ENCODE results near the gene CNTFR. TPM values are rescaled to one million over a fixed set of nuclear protein-coding genes. Genes with fewer than 3 reads are reported as not detected.

Gene CNTFR
- total and polyA plus RNA-seq, 2 experiments from 2014 or later = 0.73 to 1.9 TPM

DNA sequence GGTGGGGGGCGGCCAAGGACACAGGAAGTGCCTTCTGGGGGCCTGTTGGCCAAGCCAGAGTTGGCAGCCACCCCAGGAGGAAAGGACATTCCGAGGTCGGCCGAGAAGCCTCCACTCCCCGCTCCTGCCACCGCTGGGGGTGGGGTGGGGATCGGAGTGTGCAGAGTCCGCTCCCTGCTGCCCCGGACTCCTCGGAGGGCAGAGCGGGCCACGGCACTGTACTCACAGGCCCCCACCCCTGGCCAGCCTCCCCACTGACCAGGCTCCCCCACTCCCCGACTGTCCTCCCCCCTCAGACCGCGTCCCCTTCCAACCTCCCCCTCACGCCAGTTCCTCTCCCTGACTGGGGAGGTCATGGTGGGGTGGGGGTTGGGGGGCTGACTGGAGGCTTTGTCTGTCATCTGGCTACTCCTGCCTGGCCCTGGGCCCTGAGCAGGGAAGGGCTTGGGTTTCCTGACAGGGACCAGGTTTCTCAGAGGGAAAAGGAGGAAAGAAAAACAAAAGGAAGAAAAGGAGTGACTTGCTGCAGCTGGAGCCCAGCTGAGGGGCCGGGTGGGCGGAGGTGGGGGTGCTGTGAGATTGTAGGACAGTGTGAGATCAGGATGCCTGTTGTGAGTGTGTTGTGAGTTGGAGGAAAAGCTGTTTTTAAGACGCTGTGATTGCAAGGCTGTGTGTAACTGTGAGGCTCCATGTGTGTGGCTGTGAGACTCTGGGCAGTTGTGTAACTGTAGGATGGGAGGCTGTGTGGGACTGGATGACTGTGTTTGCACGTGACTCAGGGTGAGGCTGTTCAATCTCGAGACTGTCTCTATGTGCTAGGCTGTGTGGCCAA is 29.7 kb downstream of the CNTFR start (continued):
- TF ChIP-seq, protein P1, sequence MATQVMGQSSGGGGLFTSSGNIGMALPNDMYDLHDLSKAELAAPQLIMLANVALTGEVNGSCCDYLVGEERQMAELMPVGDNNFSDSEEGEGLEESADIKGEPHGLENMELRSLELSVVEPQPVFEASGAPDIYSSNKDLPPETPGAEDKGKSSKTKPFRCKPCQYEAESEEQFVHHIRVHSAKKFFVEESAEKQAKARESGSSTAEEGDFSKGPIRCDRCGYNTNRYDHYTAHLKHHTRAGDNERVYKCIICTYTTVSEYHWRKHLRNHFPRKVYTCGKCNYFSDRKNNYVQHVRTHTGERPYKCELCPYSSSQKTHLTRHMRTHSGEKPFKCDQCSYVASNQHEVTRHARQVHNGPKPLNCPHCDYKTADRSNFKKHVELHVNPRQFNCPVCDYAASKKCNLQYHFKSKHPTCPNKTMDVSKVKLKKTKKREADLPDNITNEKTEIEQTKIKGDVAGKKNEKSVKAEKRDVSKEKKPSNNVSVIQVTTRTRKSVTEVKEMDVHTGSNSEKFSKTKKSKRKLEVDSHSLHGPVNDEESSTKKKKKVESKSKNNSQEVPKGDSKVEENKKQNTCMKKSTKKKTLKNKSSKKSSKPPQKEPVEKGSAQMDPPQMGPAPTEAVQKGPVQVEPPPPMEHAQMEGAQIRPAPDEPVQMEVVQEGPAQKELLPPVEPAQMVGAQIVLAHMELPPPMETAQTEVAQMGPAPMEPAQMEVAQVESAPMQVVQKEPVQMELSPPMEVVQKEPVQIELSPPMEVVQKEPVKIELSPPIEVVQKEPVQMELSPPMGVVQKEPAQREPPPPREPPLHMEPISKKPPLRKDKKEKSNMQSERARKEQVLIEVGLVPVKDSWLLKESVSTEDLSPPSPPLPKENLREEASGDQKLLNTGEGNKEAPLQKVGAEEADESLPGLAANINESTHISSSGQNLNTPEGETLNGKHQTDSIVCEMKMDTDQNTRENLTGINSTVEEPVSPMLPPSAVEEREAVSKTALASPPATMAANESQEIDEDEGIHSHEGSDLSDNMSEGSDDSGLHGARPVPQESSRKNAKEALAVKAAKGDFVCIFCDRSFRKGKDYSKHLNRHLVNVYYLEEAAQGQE (IDR thresholded peaks at IDR 0.05; ENCODE audit: unreplicated experiment) = no peak
- TF ChIP-seq, protein P2, sequence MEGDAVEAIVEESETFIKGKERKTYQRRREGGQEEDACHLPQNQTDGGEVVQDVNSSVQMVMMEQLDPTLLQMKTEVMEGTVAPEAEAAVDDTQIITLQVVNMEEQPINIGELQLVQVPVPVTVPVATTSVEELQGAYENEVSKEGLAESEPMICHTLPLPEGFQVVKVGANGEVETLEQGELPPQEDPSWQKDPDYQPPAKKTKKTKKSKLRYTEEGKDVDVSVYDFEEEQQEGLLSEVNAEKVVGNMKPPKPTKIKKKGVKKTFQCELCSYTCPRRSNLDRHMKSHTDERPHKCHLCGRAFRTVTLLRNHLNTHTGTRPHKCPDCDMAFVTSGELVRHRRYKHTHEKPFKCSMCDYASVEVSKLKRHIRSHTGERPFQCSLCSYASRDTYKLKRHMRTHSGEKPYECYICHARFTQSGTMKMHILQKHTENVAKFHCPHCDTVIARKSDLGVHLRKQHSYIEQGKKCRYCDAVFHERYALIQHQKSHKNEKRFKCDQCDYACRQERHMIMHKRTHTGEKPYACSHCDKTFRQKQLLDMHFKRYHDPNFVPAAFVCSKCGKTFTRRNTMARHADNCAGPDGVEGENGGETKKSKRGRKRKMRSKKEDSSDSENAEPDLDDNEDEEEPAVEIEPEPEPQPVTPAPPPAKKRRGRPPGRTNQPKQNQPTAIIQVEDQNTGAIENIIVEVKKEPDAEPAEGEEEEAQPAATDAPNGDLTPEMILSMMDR (conservative IDR thresholded peaks at IDR 0.05; ENCODE audit: low read depth in 2 of 2) = no peak
- no peak for TF ChIP-seq NANOG (IDR thresholded peaks at IDR 0.05; ENCODE audit: borderline replicate concordance)
- no peak for TF ChIP-seq EZH2phosphoT487 (IDR thresholded peaks at IDR 0.05; ENCODE audit: unreplicated experiment)

DNA sequence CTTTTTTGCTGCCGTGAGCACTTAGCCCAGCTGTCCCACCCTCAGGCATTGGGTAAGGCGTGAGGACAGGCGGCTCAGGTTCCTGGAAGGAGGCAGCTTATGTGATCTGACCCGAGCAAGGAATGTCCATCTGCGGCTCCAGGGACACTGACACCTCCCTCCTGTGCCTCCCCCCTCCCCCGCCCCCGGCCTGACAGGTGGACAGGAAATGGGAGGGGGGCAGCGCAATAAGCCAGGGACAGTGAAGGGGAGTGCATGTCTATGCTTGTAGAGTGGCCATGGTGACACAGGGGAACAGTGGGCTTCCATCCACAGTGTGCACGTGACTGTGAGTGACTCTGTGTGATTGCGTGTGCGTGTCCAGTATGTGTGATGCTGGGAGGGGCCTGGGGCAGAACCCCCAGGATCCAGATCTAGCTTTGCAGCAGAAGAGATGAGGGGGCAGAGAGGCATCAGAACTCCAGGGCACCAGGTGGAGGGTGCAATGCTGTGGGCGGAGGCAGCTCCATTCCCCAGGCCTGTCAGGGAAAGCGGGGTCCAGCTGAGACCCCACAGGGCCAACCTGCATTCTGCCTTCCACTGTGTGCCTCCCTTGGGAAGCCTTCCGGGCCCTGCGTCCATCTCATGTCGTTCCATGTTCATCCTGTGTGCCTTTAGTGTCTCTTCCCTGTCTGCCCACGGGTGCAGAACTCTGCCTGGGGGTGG is 30.5 kb downstream of the CNTFR start:
- no peak overlapping the region for H2AFZ ChIP-seq
- no peak overlapping the region for H3K27ac ChIP-seq (ENCODE audit: low read depth)
- no peak overlapping the region for H3K4me3 ChIP-seq
- no peaks in the 10 kb centered on the region for H3F3A ChIP-seq (replicated peaks; ENCODE audit: low read depth)
- peaks cover 29% of the 10 kb centered on the region for H3K4me1 ChIP-seq (ENCODE audit: insufficient read depth)
- H3K36me3 ChIP-seq (ENCODE audit: insufficient read depth) = no peaks in the 10 kb centered on the region
- H3K27me3 ChIP-seq (ENCODE audit: insufficient read depth) = no peaks in the 10 kb centered on the region
- no peaks in the 10 kb centered on the region; the same call in 1 of the 2 replicates for H4K20me1 ChIP-seq (replicated peaks; ENCODE audit: insufficient read depth)
- ATAC-seq = peak; percentile 9; the same call in 2 of the 3 replicates
- Mint-ChIP-seq H3K4me1 (peaks cover 44% of the 10 kb centered on the region), H3K36me3 (ENCODE audit: low read depth) (no peaks in the 10 kb centered on the region), H3K27ac (no peak overlapping the region), H3K9me3 (no peaks in the 10 kb centered on the region), H3K4me3 (0 out of 3 replicates have a peak overlapping the region, but pooled peaks have one; percentile 31), H3K27me3 (ENCODE audit: insufficient read depth, low read depth, poor library complexity) (peaks cover 19% of the 10 kb centered on the region)
- H3K9me2 ChIP-seq (ENCODE audit: insufficient read depth) = no peaks in the 10 kb centered on the region
- TF ChIP-seq EZH2phosphoT487 (IDR thresholded peaks at IDR 0.05; ENCODE audit: unreplicated experiment) = no peak
- H3K4me2 ChIP-seq = peak overlapping the region; percentile 48; the same call in 1 of the 2 replicates
- no peaks in the 10 kb centered on the region for H3K79me2 ChIP-seq (replicated peaks; ENCODE audit: insufficient read depth)
- DNase-seq (ENCODE audit: low spot score) = no peak

DNA sequence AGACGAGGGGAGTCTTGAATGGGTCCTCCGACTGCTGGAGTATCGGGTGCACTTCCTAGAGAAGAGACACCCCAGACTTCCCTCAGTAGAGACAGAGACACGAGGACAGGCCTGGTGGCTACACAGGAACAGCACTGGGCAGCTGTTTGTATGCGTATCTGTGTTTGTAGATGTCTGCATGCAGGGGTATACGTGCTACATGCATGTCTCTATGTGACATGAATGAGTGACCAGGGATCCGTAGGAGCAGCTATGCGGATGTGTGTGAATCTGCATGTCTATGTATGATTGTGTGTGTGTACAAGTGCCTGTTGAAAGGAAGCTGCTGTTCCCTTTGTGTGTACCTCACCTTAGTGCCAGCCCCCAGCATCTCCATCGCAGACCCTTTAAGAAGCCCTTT is 31.2 kb downstream of the CNTFR start:
- Mint-ChIP-seq H3K36me3 (ENCODE audit: low read depth) (no peaks in the 10 kb centered on the region), H3K9me3 (no peaks in the 10 kb centered on the region), H3K27me3 (ENCODE audit: insufficient read depth, low read depth, poor library complexity) (peaks cover 20% of the 10 kb centered on the region), H3K27ac (no peak overlapping the region), H3K4me1 (peaks cover 42% of the 10 kb centered on the region), H3K4me3 (no peak overlapping the region)
- Histone ChIP-seq H3K79me2 (replicated peaks; ENCODE audit: insufficient read depth) (no peaks in the 10 kb centered on the region), H4K20me1 (replicated peaks; ENCODE audit: insufficient read depth) (no peaks in the 10 kb centered on the region), H3K4me1 (ENCODE audit: insufficient read depth) (peaks cover 29% of the 10 kb centered on the region), H3F3A (replicated peaks; ENCODE audit: low read depth) (no peaks in the 10 kb centered on the region), H3K4me2 (no peak overlapping the region), H3K4me3 (no peak overlapping the region), H3K9me2 (ENCODE audit: insufficient read depth) (no peaks in the 10 kb centered on the region), H3K27me3 (ENCODE audit: insufficient read depth) (no peaks in the 10 kb centered on the region), H2AFZ (no peak overlapping the region), H3K36me3 (ENCODE audit: insufficient read depth) (no peaks in the 10 kb centered on the region), H3K27ac (ENCODE audit: low read depth) (no peak overlapping the region)
- DNase-seq (ENCODE audit: low spot score) = no peak
- ATAC-seq = no peak
- TF ChIP-seq JUNB (IDR thresholded peaks at IDR 0.05; ENCODE audit: unreplicated experiment) = no peak
- TF ChIP-seq STAT1 (IDR thresholded peaks at IDR 0.05; ENCODE audit: unreplicated experiment) = no peak
- no peak for TF ChIP-seq EZH2phosphoT487 (IDR thresholded peaks at IDR 0.05; ENCODE audit: unreplicated experiment)

All from GM23338 (cell line).